ENCODE data around the gene TLE5.
"Not testable (repeated sequence)": the region's sequence is repeated elsewhere in the genome, so short reads cannot be mapped to it uniquely, and the experiment has no call there.

TLE5 gene

DNA sequence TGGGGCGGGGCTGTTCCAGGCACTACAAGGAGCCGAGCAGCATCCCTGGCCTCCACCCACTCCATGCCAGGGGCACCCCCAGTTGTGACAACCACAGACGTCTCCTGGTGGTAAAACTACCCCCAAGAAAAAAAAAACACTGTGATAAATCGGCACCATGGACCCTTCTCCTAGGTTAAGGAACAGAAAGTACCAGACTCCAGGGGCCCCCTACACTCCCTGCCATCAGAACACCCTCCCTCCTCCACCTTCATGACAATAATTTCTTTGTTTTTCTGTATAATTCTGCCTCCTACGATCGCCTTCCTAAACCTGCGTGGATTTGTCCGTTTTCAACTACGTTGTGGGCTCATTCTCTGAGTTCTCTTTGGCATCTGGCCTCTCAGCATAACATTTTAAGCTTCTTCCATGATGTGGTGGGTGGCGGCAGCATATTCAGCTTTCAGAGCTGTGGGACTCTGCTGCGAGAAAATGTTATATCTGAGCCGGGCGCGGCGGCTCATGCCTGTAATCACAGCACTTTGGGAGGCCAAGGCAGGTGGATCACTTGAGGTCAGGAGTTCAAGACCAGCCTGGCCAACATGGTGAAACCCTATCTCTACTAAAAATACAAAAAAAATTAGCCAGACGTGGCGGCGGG lies 41.9 kb downstream of the TLE5 start:
- no peak for FAIRE-seq

DNA sequence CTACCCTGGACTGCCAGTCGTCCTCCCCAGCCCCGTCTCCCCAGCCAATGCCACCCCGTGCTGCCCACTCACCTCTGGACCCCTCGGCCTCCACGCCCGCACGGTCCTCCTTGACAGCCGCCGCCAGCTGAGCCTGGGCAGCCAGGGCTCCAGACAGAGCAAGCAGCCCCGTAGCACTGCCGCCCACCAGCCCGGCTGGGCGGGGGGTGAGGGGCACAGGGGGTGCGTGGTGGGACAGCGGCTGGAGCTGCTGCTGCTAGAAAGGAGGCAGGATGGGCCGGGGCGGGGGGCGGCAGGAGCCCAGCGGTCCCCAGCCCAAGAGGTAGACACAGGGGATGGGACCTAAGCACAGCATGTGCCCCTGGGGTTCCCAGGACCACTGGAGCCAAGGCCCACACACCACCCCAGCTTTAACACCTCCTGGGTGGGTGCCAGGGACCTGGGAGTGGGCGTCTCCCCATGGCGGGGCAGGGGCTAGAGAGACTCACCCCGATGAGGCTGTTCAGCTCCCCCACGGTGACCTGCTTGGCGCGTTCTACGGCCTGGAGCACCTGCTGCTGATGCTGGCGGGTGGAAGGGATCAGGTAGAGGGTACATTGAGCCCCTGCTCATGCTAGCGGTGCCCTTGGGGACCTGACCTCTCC lies 43.0 kb downstream of the TLE5 start:
- no peak for FAIRE-seq

DNA sequence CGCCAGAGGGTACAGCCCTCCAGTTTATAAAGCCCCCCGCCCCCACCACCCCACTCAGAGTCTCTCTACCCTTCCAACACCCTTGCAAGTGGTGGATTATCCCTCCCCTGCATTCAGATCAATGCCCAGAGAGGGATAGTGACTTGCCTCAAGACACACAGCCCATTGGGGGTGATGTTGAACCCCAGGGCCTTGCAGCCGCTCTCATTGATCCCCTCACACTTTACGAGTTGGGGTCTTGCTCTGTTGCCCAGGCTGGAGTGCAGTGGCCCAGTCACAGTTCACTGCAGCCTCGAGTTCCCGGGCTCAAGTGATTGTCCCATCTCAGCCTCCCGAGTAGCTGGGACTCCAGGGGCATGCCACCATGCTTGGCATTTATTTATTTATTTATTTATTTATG lies 44.4 kb downstream of the TLE5 start:
- no peak for FAIRE-seq

DNA sequence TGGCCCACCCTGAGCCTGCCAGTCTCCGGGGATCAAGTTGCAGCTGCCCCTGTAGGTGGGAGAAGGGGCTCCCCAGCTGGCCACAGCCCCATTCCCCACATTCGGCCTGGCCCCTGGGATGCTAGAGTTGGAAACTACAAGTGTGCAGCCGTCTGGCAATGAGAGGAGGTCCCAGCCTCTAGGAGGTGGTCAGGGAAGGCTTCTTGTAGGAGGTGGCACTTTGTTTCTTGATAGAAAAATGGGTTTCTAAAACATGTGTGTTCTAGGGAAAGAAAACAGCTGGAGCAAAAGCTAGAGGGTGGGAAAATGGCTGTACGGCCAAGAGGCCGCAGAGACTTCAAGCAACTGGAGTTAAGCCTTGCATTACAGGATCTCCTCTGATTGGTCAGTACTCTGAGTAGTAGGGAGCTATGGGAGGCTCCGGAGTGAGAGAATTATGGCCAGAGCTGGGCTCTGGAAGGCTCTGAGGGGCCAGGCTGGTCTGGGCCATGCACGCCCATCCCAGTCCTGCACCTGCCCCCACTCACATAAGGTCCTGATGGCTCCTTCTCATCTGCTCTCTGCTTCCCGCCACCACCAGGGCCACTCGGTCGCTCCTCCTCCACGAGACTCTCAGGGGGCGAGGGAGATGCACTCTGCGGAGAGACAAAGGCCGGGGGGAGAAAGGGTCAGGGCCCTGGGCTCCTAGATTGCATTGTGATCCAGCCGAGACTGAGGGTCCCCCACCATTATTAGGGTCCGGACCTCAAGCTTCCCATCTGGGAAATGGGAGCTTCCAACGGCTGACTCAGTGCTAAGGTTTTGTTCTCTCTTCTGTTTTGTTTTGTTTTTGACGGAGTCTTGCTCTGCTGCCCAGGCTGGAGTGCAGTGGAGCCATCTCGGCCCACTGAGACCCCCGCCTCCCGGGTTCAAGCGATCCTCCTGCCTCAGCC lies 46.9 kb downstream of the TLE5 start:
- FAIRE-seq = no peak

DNA sequence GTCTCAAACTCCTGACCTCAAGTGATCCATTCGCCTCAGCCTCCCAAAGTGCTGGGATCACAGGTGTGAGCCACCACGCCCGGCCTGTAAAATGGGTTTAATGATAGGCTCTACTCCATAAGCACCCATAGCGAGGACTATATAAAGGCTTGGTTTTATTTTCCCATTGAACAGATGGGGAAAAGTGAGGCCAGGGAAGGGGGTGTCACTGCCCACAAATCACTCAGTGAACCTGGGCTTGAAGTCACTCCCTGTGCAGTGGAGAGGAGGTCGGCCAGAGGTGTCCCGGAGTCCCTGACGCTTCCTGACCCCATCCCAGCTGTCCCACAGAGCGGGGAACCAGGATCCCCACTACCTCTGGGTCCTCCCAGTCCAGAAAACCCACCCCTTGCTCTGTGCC lies 48.2 kb downstream of the TLE5 start:
- no peak for FAIRE-seq

DNA sequence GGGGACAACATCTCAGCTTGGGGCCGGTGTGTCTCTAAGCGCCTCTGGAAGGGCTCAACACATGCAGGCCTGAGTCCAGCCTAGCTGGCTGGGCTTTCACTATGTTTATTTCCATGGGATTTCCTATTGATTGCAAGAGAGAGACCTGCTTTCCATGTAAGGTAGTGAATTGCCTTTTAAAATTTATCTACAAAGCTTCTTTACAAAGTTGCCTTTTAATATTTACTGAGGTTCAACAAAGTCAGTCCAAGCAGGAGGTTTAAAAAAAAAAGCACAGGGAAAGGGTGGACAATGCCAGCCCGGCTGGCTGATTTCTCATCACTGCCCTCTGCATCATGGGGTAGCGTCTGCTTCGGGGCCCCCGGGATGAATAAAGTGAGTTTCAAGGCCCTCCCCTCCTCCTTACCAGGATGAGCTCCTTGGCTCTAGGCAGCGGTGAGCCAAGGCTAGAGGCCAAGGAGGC lies 49.0 kb downstream of the TLE5 start:
- no peak for FAIRE-seq

DNA sequence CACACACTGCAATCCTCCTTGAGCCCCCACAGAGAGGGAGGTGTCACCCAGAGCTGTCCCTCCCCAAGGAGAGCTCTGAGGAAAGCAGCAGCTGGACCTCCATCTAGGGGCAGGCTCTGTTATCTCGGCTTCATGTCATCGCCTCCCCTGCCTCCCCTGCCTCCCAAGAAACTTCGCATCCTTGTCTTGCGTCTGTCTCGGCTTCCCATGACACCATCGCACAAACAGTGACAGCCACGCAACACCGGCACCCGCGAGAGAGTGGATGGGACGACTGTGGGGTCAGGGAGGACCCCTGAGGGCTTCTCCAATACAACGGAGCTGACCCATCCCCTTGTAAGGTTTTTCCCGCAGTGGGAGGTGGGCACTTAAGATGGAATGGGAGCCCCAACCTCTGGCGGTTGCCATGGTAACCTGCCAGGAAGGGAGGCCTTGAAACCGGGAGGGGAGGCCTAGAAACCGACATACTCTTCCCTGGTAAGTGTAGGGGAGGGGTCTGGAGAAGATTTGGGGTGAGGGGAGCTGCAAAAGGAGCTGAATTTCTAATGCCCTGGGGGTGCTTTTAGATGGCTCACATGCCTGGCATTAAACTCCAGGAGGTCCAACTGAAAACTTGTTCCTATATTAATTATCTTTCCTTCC lies 49.6 kb downstream of the TLE5 start:
- no peak for FAIRE-seq

DNA sequence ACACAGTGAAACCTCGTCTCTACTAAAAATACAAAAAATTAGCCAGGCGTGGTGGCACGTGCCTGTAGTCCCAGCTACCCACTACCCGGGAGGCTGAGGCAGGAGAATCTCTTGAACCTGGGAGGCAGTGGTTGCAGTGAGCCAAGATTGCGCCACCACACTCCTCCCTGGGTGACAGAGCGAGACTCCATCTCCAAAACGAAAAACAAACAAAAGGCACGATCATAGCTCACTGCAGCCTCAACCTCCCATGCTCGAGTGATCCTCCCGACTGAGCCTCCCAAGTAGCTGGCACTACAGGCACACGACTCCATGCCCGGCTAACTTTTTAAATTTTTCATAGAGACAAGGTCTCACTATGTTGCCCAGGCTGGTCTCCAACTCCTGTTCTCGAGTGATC lies 50.2 kb downstream of the TLE5 start:
- FAIRE-seq = not testable (repeated sequence)

DNA sequence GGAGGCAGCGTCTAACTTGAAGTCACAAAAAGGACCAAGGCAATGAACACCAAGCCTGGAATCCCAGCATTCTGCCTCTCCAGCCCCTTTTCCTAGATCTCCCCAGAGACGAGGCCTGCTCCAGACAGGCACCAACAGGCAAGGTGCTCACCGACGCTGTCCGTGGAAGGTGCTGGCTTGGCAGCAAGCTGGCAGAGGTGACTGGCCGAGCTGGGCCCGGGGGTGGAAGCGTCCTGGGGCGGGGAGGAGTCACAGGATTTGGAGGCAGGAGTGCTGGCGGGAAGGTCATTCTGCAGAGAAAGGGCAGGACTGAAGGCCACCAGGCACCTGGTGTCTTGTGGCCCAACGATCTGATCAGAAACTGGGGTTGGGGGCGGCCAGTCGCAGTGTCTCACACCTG lies 51.4 kb downstream of the TLE5 start:
- no peak for FAIRE-seq

DNA sequence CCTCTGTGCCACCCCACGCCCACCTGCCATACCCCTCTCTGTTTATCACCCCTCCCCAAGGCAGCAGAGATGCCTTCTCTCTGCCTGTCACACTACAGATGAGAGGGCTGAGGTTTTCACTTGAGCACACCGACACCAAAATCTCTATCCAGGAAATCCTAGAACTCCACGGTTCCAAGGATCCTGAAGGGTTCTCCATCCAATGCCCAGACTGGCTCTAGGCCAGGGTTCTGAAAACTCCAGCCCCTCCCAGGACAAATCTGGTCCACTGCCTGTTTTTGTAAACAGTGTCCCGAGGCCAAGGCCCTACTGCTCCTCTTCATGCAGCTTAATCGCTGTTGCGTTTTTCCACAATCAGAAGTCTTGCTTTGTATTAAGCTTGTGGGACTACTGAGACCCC lies 53.3 kb downstream of the TLE5 start:
- FAIRE-seq = no peak

DNA sequence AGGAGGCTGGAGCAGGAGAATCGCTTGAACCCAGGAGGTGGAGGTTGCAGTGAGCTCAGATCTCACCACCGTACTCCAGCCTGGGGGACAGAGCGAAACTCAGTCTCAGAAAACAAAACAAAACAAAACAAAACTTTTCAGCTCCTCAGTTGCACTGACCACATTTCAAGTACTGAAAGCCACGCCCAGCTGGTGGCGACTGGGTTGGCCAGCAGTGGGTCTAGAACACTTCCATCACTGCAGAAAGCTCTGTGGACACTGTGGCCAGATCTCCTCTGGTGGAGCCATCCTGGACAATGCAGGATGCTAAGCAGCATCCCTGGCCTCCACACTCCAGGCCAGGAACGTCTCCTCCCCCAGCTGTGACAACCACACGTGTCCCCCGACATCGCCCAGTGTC lies 54.3 kb downstream of the TLE5 start:
- no peak for FAIRE-seq

DNA sequence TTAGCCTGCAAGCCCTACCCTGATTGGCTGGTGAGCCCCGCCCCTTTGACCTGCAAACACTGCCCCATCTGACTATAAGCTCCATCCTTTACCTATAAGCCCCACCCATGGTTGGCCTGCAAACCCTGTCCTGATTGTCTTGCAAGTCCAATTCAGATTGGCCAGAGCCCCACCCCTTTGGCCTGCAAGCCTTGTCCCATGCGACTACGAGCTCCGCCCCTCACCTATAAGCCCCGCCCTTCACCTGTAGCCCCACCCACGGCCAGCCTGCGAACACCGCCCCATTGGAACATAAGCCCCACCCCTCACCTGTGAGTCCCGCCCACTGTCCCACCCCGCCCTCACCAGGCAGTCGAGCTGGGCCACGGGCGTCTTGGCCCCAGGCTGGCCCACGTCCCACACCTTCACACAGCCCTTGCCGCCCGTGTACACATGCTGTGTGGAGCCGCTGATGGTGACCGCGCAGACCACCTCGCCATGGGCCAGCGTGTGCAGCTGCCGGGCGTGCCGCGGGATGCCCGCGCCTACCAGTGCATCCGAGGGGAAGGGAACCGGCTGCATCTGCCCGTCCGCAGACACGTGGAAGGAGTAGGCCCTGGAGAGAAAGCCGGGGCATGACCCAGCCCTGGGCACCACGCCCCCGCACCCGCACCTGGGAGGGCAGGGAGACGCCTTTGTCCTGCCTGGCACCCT lies 56.1 kb downstream of the TLE5 start:
- no peak for FAIRE-seq

DNA sequence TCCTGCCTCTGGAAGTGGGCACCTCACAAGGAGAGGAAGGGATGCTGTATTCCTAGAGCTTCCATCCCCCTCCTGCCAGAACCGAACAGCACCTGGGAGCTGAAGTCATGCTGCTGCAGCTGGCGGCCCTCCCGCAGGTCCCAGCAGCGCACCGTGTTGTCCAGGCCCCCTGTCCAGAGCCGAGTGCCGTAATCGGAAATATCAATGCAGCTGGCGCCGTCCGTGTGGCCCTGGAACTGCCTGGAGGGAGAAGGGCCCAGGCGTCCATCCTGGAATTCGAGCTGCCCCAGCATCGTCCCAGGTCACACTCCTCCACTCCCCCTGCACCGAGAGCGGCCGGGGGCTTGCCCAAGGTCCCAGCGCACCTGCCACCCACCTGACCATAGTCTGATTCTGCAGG lies 57.0 kb downstream of the TLE5 start:
- no peak for FAIRE-seq

DNA sequence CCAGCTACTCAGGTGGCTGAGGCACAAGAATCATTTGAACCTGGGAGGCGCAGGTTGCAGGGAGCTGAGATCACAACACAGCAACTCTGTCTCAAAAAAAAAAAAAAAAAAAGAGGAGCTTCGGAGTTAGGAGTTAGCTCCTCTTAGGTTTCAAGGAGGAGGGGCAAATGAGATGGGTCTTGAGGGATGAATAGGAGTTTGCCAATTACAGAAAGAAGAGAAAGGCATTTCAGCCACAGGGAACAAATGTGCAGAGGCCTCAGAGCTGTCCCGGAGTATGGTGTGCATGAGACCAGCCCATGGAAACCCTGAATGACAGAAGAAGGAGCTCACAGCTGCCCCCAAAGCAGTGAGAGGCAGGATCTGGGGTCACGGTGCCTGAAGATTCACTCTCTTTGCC lies 57.8 kb downstream of the TLE5 start:
- FAIRE-seq = no peak

DNA sequence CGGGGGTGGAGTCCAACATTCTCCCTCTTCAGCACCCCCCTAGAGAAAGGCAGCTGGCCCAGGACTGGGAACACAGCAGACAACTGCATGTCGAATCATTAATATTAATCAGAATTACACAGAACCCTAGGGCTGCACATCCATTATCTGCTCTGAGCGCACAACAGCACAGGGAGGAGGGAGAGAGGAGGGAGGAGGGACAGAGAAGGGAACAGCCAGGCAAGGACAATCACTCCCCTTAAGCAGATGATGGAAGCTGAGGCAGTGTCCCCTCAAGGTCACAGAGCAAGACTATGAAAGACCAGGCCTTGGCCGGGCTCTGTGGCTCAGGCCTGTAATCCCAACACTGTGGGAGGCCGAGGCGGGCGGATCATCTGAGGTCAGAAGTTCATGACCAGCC lies 59.2 kb downstream of the TLE5 start:
- FAIRE-seq = no peak
